GM18868 (cell line): ENCODE results near the gene PKMYT1.

Experiments used
- ATAC-seq: cut with Tn5 transposase; IDR thresholded peaks from one replicate; pipeline ENCODE4 v1.9.1; 2021; ENCODE audit warnings: mild to moderate bottlenecking, moderate library complexity; ENCODE audit not compliant: unreplicated experiment

The PKMYT1 gene

GRCh38 chr16:2974319-2975056 is 5.8 kb downstream of the PKMYT1 start:
- no peak for ATAC-seq

GRCh38 chr16:2973605-2974318 is 6.5 kb downstream of the PKMYT1 start:
- ATAC-seq = no peak

GRCh38 chr16:2973093-2973492 is 7.2 kb downstream of the PKMYT1 start:
- no peak for ATAC-seq

- no peak for ATAC-seq
Measured at GRCh38 chr16:2971985-2972784, 8.1 kb downstream of the PKMYT1 start.

GRCh38 chr16:2971134-2971984 is 8.9 kb downstream of the PKMYT1 start:
- ATAC-seq = no peak

- ATAC-seq = no peak
Measured at GRCh38 chr16:2970563-2970962, 9.7 kb downstream of the PKMYT1 start.

- peak; percentile 37 for ATAC-seq
Measured at GRCh38 chr16:2969545-2970521, 10.4 kb downstream of the PKMYT1 start.

GRCh38 chr16:2968738-2969544 is 11.3 kb downstream of the PKMYT1 start, which contains the start of gene PAQR4:
TSS of gene PAQR4 (plus strand) at chr16:2969348. CDS start at chr16:2969675, 327 bp downstream.
- ATAC-seq = peak; percentile 76

GRCh38 chr16:2968368-2968737 is 11.9 kb downstream of the PKMYT1 start:
- no peak for ATAC-seq

- ATAC-seq = no peak
Measured at GRCh38 chr16:2967721-2968161, 12.5 kb downstream of the PKMYT1 start.

- ATAC-seq = no peak
Measured at GRCh38 chr16:2967211-2967631, 13.0 kb downstream of the PKMYT1 start.

- ATAC-seq = no peak
Measured at GRCh38 chr16:2966808-2967191, 13.4 kb downstream of the PKMYT1 start.

- no peak for ATAC-seq
Measured at GRCh38 chr16:2966043-2966807, 14.0 kb downstream of the PKMYT1 start.

GRCh38 chr16:2964475-2965336 is 15.5 kb downstream of the PKMYT1 start:
- no peak for ATAC-seq

- ATAC-seq = no peak
Measured at GRCh38 chr16:2963723-2964474, 16.3 kb downstream of the PKMYT1 start, which contains the start of gene KREMEN2. TSS of gene KREMEN2 (plus strand) at chr16:2964275. CDS start at chr16:2964521, 246 bp downstream.
